ENCODE data around the gene C9orf78. TPM values are rescaled to one million over a fixed set of nuclear protein-coding genes. Genes with fewer than 3 reads are reported as not detected.
A peak's percentile ranks its signal among the peaks of the same experiment; 100 is the strongest.

C9orf78 gene
- total RNA-seq, 1 donor from 2014 or later, result 46.1 TPM

- Mint-ChIP-seq H3K4me1 (ENCODE audit: low read depth, unreplicated experiment) (peaks cover 28% of the 10 kb centered on the region), H3K27ac (ENCODE audit: unreplicated experiment) (peak overlapping the region; percentile 93), H3K27me3 (ENCODE audit: unreplicated experiment) (peaks cover 30% of the 10 kb centered on the region), H3K36me3 (ENCODE audit: unreplicated experiment) (peaks cover 4% of the 10 kb centered on the region), H3K9me3 (ENCODE audit: unreplicated experiment) (peaks cover 25% of the 10 kb centered on the region), H3K4me3 (ENCODE audit: unreplicated experiment) (peak overlapping the region; percentile 71)
- DNase-seq, result peak; percentile 80
- TF ChIP-seq CTCF (IDR thresholded peaks at IDR 0.05; ENCODE audit: partially characterized antibody, unreplicated experiment), result no peak
Observed at GRCh38 chr9:129875687-129876395, 40.8 kb upstream of the C9orf78 start.

- no peak overlapping the region for H3K4me3 Mint-ChIP-seq (ENCODE audit: unreplicated experiment)
- H3K27ac Mint-ChIP-seq (ENCODE audit: unreplicated experiment), result peak overlapping the region; percentile 93
- peak; percentile 65 for DNase-seq
- TF ChIP-seq CTCF (IDR thresholded peaks at IDR 0.05; ENCODE audit: partially characterized antibody, unreplicated experiment), result peak; percentile 68
- peaks cover 26% of the 10 kb centered on the region for H3K9me3 Mint-ChIP-seq (ENCODE audit: unreplicated experiment)
- H3K36me3 Mint-ChIP-seq (ENCODE audit: unreplicated experiment), result peaks cover 4% of the 10 kb centered on the region
- H3K27me3 Mint-ChIP-seq (ENCODE audit: unreplicated experiment), result peaks cover 30% of the 10 kb centered on the region
- H3K4me1 Mint-ChIP-seq (ENCODE audit: low read depth, unreplicated experiment), result peaks cover 23% of the 10 kb centered on the region
Observed at GRCh38 chr9:129875181-129875611, 40.1 kb upstream of the C9orf78 start.

GRCh38 chr9:129874261-129875101, 39.4 kb upstream of the C9orf78 start:
- H3K4me3 Mint-ChIP-seq (ENCODE audit: unreplicated experiment), result no peak overlapping the region
- DNase-seq, result no peak
- H3K9me3 Mint-ChIP-seq (ENCODE audit: unreplicated experiment), result peaks cover 29% of the 10 kb centered on the region
- peaks cover 30% of the 10 kb centered on the region for H3K27me3 Mint-ChIP-seq (ENCODE audit: unreplicated experiment)
- peak overlapping the region; percentile 93 for H3K27ac Mint-ChIP-seq (ENCODE audit: unreplicated experiment)
- no peak for TF ChIP-seq CTCF (IDR thresholded peaks at IDR 0.05; ENCODE audit: partially characterized antibody, unreplicated experiment)
- H3K4me1 Mint-ChIP-seq (ENCODE audit: low read depth, unreplicated experiment), result peaks cover 22% of the 10 kb centered on the region
- H3K36me3 Mint-ChIP-seq (ENCODE audit: unreplicated experiment), result peaks cover 4% of the 10 kb centered on the region

GRCh38 chr9:129873563-129874190, 38.6 kb upstream of the C9orf78 start:
- peaks cover 29% of the 10 kb centered on the region for H3K9me3 Mint-ChIP-seq (ENCODE audit: unreplicated experiment)
- TF ChIP-seq CTCF (IDR thresholded peaks at IDR 0.05; ENCODE audit: partially characterized antibody, unreplicated experiment), result no peak
- peak overlapping the region; percentile 93 for H3K27ac Mint-ChIP-seq (ENCODE audit: unreplicated experiment)
- peak overlapping the region; percentile 46 for H3K4me3 Mint-ChIP-seq (ENCODE audit: unreplicated experiment)
- DNase-seq, result no peak
- H3K27me3 Mint-ChIP-seq (ENCODE audit: unreplicated experiment), result peaks cover 30% of the 10 kb centered on the region
- H3K36me3 Mint-ChIP-seq (ENCODE audit: unreplicated experiment), result peaks cover 4% of the 10 kb centered on the region
- H3K4me1 Mint-ChIP-seq (ENCODE audit: low read depth, unreplicated experiment), result peaks cover 20% of the 10 kb centered on the region

Data from glutamatergic neuron (in vitro differentiated cells).